ENCODE results near the gene OTUD7B.

Gene OTUD7B

DNA sequence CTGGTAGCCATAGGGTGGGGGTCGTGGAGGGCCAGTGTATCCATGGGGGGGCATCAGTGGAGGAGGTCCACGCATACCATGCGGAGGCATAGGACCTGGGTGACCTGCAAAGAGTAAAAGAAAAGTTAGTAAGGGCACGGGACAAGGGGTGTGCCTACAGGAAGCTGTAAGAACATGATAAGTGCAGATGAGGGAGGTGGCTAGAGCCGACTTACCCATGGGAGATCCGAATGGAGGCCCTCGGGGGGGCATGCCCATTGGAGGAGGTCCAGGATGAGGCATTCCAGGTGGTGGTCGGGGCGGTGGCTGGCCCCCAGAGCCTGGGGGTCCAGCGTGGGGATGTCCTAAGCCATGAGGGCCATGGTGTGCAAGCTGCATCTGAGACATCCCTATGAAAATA lies 86.9 kb downstream of the OTUD7B start:
- Histone ChIP-seq H3K27ac (ENCODE audit: extremely low read depth, low read depth, low read length) (no peak overlapping the region), H3K4me1 (ENCODE audit: control insufficient read depth, insufficient read depth, low read length) (0 out of 2 replicates have a peak, but pooled peaks cover 2% of the 10 kb centered on the region), H3K36me3 (ENCODE audit: control insufficient read depth in 2 of 2, insufficient read depth in 1 of 2, low read length in 2 of 2) (peaks cover 42 to 55% of the 10 kb centered on the region in 2 experiments), H3K9me3 (ENCODE audit: control insufficient read depth, insufficient read depth, low read depth, low read length) (no peaks in the 10 kb centered on the region), H3K4me3 (ENCODE audit: low read depth, low read length) (no peak overlapping the region)
- ChIA-PET POLR2A (no interaction called here), CTCF (no interaction called here)
- TF ChIP-seq, protein P1, sequence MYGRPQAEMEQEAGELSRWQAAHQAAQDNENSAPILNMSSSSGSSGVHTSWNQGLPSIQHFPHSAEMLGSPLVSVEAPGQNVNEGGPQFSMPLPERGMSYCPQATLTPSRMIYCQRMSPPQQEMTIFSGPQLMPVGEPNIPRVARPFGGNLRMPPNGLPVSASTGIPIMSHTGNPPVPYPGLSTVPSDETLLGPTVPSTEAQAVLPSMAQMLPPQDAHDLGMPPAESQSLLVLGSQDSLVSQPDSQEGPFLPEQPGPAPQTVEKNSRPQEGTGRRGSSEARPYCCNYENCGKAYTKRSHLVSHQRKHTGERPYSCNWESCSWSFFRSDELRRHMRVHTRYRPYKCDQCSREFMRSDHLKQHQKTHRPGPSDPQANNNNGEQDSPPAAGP (tag by site-specific recombination; IDR thresholded peaks at IDR 0.05), result no peak
- TF ChIP-seq GLIS2 (tag by site-specific recombination; IDR thresholded peaks at IDR 0.05), result peak; percentile 30; the same call in 1 of the 2 replicates

DNA sequence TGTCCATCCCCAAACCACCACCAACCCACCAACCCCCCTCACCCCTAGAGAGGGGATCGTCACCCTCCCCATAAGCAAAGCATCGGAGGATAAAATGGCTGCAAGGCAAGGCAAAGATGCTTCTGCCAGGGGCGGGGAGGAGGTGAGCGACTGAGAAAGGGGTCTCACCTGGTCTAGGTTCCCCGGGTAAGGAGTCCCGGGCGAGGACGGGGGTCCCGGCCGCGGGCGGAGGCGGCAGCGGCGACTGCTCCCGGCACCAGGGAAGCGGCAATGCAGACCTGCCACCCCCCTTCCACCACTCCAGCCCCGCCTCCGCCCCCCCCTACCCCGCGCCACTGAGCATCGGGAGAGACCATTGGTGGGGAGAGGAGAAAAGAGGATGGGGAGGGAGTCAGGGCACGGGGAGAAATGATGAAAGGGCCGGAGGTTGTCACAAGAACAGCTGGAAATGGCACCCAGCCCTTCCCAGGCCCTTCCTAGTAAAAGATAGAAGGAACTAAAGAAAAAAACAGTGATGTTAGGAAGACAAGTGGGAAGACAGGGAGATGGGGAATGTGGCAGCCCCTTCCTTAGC lies 92.9 kb downstream of the OTUD7B start, which contains the start of gene SV2A:
Gene SV2A, minus strand, starts transcription at position 274 of the 574 bp plus-strand sequence. CDS start 4,004 bp downstream, outside the sequence.
- Histone ChIP-seq H3K4me3 (ENCODE audit: low read depth, low read length) (peak within 1 kb of the TSS; percentile 84), H3K27ac (ENCODE audit: extremely low read depth, low read depth, low read length) (peak within 1 kb of the TSS; percentile 37; the same call in 1 of the 2 replicates), H3K4me1 (ENCODE audit: control insufficient read depth, insufficient read depth, low read length) (0 out of 2 replicates have a peak, but pooled peaks cover 3% of the 10 kb centered on the region), H3K36me3 (ENCODE audit: control insufficient read depth in 2 of 2, insufficient read depth in 1 of 2, low read length in 2 of 2) (peaks cover 6 to 31% of the 10 kb centered on the region in 2 experiments; a peak in 2 of 3 replicates), H3K9me3 (ENCODE audit: control insufficient read depth, insufficient read depth, low read depth, low read length) (no peaks in the 10 kb centered on the region)
- POLR2A ChIA-PET, result interaction anchor here (0.7 to 1.9 kb wide), 2 partner anchors 31 to 232 kb away, joined by 3 to 12 read pairs; partner anchors contain the start of gene PLEKHO1
- CTCF ChIA-PET, result no interaction called here
- TF ChIP-seq MZF1 (tag by site-specific recombination; IDR thresholded peaks at IDR 0.05; ENCODE audit: borderline replicate concordance) (0 out of 2 replicates have a peak, but pooled peaks have one; percentile 41), GLIS2 (tag by site-specific recombination; IDR thresholded peaks at IDR 0.05) (peak; percentile 85), ZNF404 (tag by site-specific recombination; IDR thresholded peaks at IDR 0.05) (no peak), ZNF501 (tag by site-specific recombination; IDR thresholded peaks at IDR 0.05) (peak; percentile 66), ZNF837 (tag by site-specific recombination; IDR thresholded peaks at IDR 0.05) (no peak), ZNF510 (tag by site-specific recombination; IDR thresholded peaks at IDR 0.05; ENCODE audit: insufficient replicate concordance) (no peak), SP7 (tag by site-specific recombination; IDR thresholded peaks at IDR 0.05) (peak; percentile 22; the same call in 1 of the 2 replicates), ZBTB17 (tag by site-specific recombination; IDR thresholded peaks at IDR 0.05) (peak; percentile 42), ZNF791 (tag by site-specific recombination; IDR thresholded peaks at IDR 0.05) (no peak), SP2 (tag by site-specific recombination; IDR thresholded peaks at IDR 0.05) (peak; percentile 70), ZBTB20 (tag by site-specific recombination; IDR thresholded peaks at IDR 0.05) (peak; percentile 59), ZNF335 (tag by site-specific recombination; conservative IDR thresholded peaks at IDR 0.05) (peak; percentile 77), IKZF3 (tag by site-specific recombination; IDR thresholded peaks at IDR 0.05) (peak; percentile 61; the same call in 1 of the 2 replicates), ZNF10 (tag by site-specific recombination; IDR thresholded peaks at IDR 0.05) (no peak), FEZF1 (tag by site-specific recombination; IDR thresholded peaks at IDR 0.05) (0 out of 2 replicates have a peak, but pooled peaks have one; percentile 49)
- TF ChIP-seq, protein P1 (tag by site-specific recombination; IDR thresholded peaks at IDR 0.05), result 0 out of 2 replicates have a peak, but pooled peaks have one; percentile 24
- TF ChIP-seq, protein P2, sequence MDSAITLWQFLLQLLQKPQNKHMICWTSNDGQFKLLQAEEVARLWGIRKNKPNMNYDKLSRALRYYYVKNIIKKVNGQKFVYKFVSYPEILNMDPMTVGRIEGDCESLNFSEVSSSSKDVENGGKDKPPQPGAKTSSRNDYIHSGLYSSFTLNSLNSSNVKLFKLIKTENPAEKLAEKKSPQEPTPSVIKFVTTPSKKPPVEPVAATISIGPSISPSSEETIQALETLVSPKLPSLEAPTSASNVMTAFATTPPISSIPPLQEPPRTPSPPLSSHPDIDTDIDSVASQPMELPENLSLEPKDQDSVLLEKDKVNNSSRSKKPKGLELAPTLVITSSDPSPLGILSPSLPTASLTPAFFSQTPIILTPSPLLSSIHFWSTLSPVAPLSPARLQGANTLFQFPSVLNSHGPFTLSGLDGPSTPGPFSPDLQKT (IDR thresholded peaks at IDR 0.05; ENCODE audit: borderline replicate concordance, low read depth, low read length), result no peak
- TF ChIP-seq, protein P3, sequence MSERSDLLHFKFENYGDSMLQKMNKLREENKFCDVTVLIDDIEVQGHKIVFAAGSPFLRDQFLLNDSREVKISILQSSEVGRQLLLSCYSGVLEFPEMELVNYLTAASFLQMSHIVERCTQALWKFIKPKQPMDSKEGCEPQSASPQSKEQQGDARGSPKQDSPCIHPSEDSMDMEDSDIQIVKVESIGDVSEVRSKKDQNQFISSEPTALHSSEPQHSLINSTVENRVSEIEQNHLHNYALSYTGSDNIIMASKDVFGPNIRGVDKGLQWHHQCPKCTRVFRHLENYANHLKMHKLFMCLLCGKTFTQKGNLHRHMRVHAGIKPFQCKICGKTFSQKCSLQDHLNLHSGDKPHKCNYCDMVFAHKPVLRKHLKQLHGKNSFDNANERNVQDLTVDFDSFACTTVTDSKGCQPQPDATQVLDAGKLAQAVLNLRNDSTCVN (tag by site-specific recombination; optimal IDR thresholded peaks at IDR 0.05), result peak; percentile 21
- TF ChIP-seq, protein P4, sequence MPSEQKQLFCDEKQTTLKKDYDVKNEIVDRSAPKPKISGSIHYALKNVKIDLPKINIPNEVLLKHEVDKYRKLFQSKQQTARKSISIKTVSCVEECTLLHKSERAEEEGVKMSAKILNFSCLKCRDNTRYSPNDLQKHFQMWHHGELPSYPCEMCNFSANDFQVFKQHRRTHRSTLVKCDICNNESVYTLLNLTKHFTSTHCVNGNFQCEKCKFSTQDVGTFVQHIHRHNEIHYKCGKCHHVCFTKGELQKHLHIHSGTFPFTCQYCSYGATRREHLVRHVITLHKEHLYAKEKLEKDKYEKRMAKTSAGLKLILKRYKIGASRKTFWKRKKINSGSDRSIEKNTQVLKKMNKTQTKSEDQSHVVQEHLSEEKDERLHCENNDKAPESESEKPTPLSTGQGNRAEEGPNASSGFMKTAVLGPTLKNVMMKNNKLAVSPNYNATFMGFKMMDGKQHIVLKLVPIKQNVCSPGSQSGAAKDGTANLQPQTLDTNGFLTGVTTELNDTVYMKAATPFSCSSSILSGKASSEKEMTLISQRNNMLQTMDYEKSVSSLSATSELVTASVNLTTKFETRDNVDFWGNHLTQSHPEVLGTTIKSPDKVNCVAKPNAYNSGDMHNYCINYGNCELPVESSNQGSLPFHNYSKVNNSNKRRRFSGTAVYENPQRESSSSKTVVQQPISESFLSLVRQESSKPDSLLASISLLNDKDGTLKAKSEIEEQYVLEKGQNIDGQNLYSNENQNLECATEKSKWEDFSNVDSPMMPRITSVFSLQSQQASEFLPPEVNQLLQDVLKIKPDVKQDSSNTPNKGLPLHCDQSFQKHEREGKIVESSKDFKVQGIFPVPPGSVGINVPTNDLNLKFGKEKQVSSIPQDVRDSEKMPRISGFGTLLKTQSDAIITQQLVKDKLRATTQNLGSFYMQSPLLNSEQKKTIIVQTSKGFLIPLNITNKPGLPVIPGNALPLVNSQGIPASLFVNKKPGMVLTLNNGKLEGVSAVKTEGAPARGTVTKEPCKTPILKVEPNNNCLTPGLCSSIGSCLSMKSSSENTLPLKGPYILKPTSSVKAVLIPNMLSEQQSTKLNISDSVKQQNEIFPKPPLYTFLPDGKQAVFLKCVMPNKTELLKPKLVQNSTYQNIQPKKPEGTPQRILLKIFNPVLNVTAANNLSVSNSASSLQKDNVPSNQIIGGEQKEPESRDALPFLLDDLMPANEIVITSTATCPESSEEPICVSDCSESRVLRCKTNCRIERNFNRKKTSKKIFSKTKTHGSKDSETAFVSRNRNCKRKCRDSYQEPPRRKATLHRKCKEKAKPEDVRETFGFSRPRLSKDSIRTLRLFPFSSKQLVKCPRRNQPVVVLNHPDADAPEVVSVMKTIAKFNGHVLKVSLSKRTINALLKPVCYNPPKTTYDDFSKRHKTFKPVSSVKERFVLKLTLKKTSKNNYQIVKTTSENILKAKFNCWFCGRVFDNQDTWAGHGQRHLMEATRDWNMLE (tag by site-specific recombination; conservative IDR thresholded peaks at IDR 0.05; ENCODE audit: low read depth), result 0 out of 2 replicates have a peak, but pooled peaks have one; percentile 21
- TF ChIP-seq, protein P5, sequence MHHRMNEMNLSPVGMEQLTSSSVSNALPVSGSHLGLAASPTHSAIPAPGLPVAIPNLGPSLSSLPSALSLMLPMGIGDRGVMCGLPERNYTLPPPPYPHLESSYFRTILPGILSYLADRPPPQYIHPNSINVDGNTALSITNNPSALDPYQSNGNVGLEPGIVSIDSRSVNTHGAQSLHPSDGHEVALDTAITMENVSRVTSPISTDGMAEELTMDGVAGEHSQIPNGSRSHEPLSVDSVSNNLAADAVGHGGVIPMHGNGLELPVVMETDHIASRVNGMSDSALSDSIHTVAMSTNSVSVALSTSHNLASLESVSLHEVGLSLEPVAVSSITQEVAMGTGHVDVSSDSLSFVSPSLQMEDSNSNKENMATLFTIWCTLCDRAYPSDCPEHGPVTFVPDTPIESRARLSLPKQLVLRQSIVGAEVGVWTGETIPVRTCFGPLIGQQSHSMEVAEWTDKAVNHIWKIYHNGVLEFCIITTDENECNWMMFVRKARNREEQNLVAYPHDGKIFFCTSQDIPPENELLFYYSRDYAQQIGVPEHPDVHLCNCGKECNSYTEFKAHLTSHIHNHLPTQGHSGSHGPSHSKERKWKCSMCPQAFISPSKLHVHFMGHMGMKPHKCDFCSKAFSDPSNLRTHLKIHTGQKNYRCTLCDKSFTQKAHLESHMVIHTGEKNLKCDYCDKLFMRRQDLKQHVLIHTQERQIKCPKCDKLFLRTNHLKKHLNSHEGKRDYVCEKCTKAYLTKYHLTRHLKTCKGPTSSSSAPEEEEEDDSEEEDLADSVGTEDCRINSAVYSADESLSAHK (tag by site-specific recombination; IDR thresholded peaks at IDR 0.05), result no peak
